Calu3 (cell line): ENCODE data around the gene MAS1L. TPM values are rescaled to one million over a fixed set of nuclear protein-coding genes. Genes with fewer than 3 reads are reported as not detected.
"Not testable (repeated sequence)": the region's sequence is repeated elsewhere in the genome, so short reads cannot be mapped to it uniquely, and the experiment has no call there.

ENCODE experiments used
- BruUV-seq: library from RNA; stranded (reverse); fragments of 400-500 nt; replicated peaks from 2 replicates; lab custom pipeline; 2021; lab: Mats Ljungman, UMichigan
- CTCF ChIA-PET: fragments of 300-600 bp; sonication (Branson Sonifier 250); formaldehyde crosslinking; loops from one replicate; lab custom pipeline; 2022; ENCODE audit warnings: antibody characterized with exemption; lab: Charles Lee
- DNase-seq: peaks from one replicate; pipeline ENCODE4 v3.0.0; 2022
- H3K27ac Mint-ChIP-seq: one replicate; pipeline ENCODE4 v1.8.0; 2022; ENCODE audit warnings: mixed read lengths; ENCODE audit not compliant: unreplicated experiment
- H3K27me3 Mint-ChIP-seq: one replicate; pipeline ENCODE4 v1.8.0; 2022; ENCODE audit warnings: mixed read lengths; ENCODE audit not compliant: unreplicated experiment
- H3K36me3 Mint-ChIP-seq: one replicate; pipeline ENCODE4 v1.8.0; 2022; ENCODE audit warnings: mild to moderate bottlenecking, moderate library complexity, mixed read lengths; ENCODE audit not compliant: insufficient read depth, unreplicated experiment
- H3K4me1 Mint-ChIP-seq: one replicate; pipeline ENCODE4 v1.8.0; 2022; ENCODE audit warnings: mild to moderate bottlenecking, low read depth, mixed read lengths; ENCODE audit not compliant: unreplicated experiment
- H3K4me3 Mint-ChIP-seq: one replicate; pipeline ENCODE4 v1.8.0; 2022; ENCODE audit warnings: mild to moderate bottlenecking, low read depth, moderate library complexity, mixed read lengths; ENCODE audit not compliant: unreplicated experiment
- H3K9me3 Mint-ChIP-seq: one replicate; pipeline ENCODE4 v1.8.0; 2022; ENCODE audit warnings: low read depth, mixed read lengths; ENCODE audit not compliant: unreplicated experiment
- intact Hi-C: fragments of 100-400 bp; cut with micrococcal nuclease; formaldehyde crosslinking; loops from one replicate; pipeline ENCODE4 v1.10.0; 2022; ENCODE audit not compliant: unreplicated experiment
- total RNA-seq: library from RNA; stranded (reverse); gene quantifications from 2 replicates; pipeline ENCODE4 v1.2.3, GENCODE V29; 2022
- TF ChIP-seq, protein P1 (sequence below): fragments of 200-600 bp; IDR thresholded peaks from one replicate; pipeline ENCODE4 v1.8.0; 2022; ENCODE audit warnings: antibody characterized with exemption; ENCODE audit not compliant: unreplicated experiment

MAS1L gene
- total RNA-seq, 1 experiment from 2014 or later = not detected

DNA sequence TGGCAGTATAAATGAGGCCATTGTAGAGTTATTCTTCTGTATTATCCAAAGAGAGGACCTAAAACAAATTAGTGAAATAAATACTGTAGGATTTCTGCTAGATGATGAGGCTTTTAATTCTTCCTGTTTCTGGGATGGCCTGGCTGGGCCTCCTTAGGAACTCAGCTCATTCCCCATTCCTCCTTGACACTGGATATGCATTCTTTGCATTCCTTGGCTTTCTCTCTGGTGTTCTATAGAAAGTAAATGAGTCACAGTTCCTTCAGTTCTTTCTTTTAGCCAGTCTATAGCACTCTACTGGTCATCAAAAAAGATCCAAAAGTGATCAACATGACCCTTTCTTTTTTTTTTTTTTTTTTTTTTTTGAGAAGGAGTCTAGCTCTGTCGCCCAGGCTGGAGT lies 40.1 kb downstream of the MAS1L start:
- intact Hi-C loops = no loop called here
- CTCF ChIA-PET = interaction anchor here (0.7 kb wide), 1 partner anchor 302 kb away, joined by 6 read pairs; no protein-coding TSS in a partner anchor
- no peak overlapping the region for H3K4me3 Mint-ChIP-seq

DNA sequence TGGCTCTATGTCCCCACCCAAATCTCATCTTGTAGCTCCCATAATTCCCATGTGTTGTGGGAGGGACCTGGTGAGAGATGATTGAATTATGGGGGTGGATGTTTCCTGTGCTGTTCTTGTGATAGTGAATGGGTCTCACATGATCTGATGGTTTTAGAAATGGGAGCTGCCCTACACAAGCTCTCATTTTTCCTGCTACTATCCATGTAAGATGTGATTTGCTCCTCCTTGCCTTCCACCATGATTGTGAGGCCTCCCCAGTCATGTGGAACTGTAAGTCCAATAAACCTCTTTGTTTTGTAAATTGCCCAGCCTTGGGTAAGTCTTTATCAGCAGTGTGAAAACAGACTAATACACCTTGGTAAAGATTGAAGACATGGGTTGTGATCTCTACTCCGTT lies 43.7 kb downstream of the MAS1L start:
- not testable (repeated sequence) for H3K9me3 Mint-ChIP-seq
- peaks cover 12% of the 10 kb centered on the region for H3K27me3 Mint-ChIP-seq

More for the DNA sequence above, 40.1 kb downstream of the MAS1L start:
- no peaks in the 10 kb centered on the region for H3K27me3 Mint-ChIP-seq
- TF ChIP-seq, protein P1, sequence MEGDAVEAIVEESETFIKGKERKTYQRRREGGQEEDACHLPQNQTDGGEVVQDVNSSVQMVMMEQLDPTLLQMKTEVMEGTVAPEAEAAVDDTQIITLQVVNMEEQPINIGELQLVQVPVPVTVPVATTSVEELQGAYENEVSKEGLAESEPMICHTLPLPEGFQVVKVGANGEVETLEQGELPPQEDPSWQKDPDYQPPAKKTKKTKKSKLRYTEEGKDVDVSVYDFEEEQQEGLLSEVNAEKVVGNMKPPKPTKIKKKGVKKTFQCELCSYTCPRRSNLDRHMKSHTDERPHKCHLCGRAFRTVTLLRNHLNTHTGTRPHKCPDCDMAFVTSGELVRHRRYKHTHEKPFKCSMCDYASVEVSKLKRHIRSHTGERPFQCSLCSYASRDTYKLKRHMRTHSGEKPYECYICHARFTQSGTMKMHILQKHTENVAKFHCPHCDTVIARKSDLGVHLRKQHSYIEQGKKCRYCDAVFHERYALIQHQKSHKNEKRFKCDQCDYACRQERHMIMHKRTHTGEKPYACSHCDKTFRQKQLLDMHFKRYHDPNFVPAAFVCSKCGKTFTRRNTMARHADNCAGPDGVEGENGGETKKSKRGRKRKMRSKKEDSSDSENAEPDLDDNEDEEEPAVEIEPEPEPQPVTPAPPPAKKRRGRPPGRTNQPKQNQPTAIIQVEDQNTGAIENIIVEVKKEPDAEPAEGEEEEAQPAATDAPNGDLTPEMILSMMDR = no peak
- no peaks in the 10 kb centered on the region for H3K9me3 Mint-ChIP-seq
- DNase-seq = no peak
- H3K4me1 Mint-ChIP-seq = no peaks in the 10 kb centered on the region
- BruUV-seq = no TSS peak
- no peaks in the 10 kb centered on the region for H3K36me3 Mint-ChIP-seq
- no peak overlapping the region for H3K27ac Mint-ChIP-seq

GRCh38 chr6:29442719-29443118 lies 45.0 kb downstream of the MAS1L start:
- Mint-ChIP-seq H3K9me3 (peaks cover 4% of the 10 kb centered on the region), H3K27me3 (peaks cover 12% of the 10 kb centered on the region), H3K27ac (no peak overlapping the region), H3K4me1 (no peaks in the 10 kb centered on the region), H3K4me3 (no peak overlapping the region), H3K36me3 (no peaks in the 10 kb centered on the region)
- intact Hi-C loops = no loop called here
- BruUV-seq = no TSS peak
- TF ChIP-seq, protein P1 = no peak
- CTCF ChIA-PET = no interaction called here
- DNase-seq = no peak

More for the DNA sequence above, 43.7 kb downstream of the MAS1L start:
- BruUV-seq, H3K4me3 Mint-ChIP-seq, H3K36me3 Mint-ChIP-seq, DNase-seq, H3K27ac Mint-ChIP-seq, intact Hi-C loops, H3K4me1 Mint-ChIP-seq: not testable (repeated sequence)
- CTCF ChIA-PET = interaction anchor here (0.6 kb wide), 1 partner anchor 151 kb away, joined by 3 read pairs; no protein-coding TSS in a partner anchor

DNA sequence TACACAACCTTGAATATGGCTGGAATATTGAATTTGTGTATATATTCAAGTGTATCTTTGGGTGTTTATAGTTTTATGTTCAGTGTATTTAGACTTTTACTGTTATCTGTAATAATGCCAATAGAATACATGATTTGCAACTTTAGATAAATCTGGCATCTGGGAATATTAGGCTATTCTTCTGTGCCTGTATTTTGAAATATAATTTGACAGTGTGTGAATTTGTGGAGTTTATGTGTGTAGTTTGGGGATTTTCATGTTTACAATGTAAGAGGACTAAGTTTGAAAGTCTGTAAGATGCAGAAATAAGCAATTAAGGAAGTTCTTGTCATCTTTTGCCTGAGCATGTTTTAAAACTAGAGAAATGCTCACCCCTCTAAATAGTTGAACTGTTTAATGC lies 48.8 kb downstream of the MAS1L start, which contains the start of gene OR10C1:
Gene OR10C1, plus strand, starts transcription at position 301 of the 400 bp plus-strand sequence. CDS start 710 bp downstream, outside the sequence.
- no peaks in the 10 kb centered on the region for H3K36me3 Mint-ChIP-seq
- TF ChIP-seq, protein P1 = no peak
- H3K4me1 Mint-ChIP-seq = no peaks in the 10 kb centered on the region
- H3K27me3 Mint-ChIP-seq = peaks cover 12% of the 10 kb centered on the region
- intact Hi-C loops = no loop called here
- no peak for DNase-seq
- no TSS peak for BruUV-seq
- no peak within 1 kb of the TSS for H3K4me3 Mint-ChIP-seq
- no peak within 1 kb of the TSS for H3K27ac Mint-ChIP-seq
- peaks cover 8% of the 10 kb centered on the region for H3K9me3 Mint-ChIP-seq
- CTCF ChIA-PET = interaction anchor here (0.6 kb wide), 1 partner anchor 200 kb away, joined by 6 read pairs; no protein-coding TSS in a partner anchor

GRCh38 chr6:29436730-29437129 lies 51.0 kb downstream of the MAS1L start:
- BruUV-seq, DNase-seq, H3K4me3 Mint-ChIP-seq, intact Hi-C loops, H3K27ac Mint-ChIP-seq, CTCF ChIA-PET, H3K4me1 Mint-ChIP-seq, H3K36me3 Mint-ChIP-seq: not testable (repeated sequence)
- H3K27me3 Mint-ChIP-seq = peaks cover 12% of the 10 kb centered on the region
- H3K9me3 Mint-ChIP-seq = peaks cover 15% of the 10 kb centered on the region

Other genes starting within 250 kb of the MAS1L start
- gene OR14J1, start 186.3 kb downstream of the MAS1L start, total RNA-seq = not detected in 2 replicates
- gene OR5V1, start 119.1 kb downstream of the MAS1L start, total RNA-seq = not detected in 2 replicates
- gene OR12D3, start 112.7 kb downstream of the MAS1L start, total RNA-seq = not detected in 2 replicates
- gene OR12D2, start 92.3 kb downstream of the MAS1L start, total RNA-seq = not detected in 2 replicates
- gene OR12D1, start 73.0 kb downstream of the MAS1L start, total RNA-seq = not detected in 2 replicates
- gene OR10C1, start 48.6 kb downstream of the MAS1L start, total RNA-seq = not detected in 2 replicates
- not detected in 2 replicates for gene OR11A1, start 30.9 kb downstream of the MAS1L start, total RNA-seq
- not detected in 2 replicates for gene OR2H1, start 30.8 kb downstream of the MAS1L start, total RNA-seq
- 74.0 and 82.8 TPM in 2 replicates for gene UBD, start 71.8 kb upstream of the MAS1L start, total RNA-seq
- gene OR2H2, start 97.2 kb upstream of the MAS1L start, total RNA-seq = not detected in 2 replicates
- 35.3 and 42.2 TPM in 2 replicates for gene GABBR1, start 145.2 kb upstream of the MAS1L start, total RNA-seq
- gene MOG, start 169.1 kb upstream of the MAS1L start, total RNA-seq = not detected in 2 replicates
- gene ZFP57, start 193.2 kb upstream of the MAS1L start, total RNA-seq = 0.83 TPM in 1 of 2 replicates, not detected in the other
- 57.9 and 119 TPM in 2 replicates for gene HLA-F, start 235.5 kb upstream of the MAS1L start, total RNA-seq